Stomach smooth muscle (tissue), 2 donors: ENCODE results near the gene LRIG1.

Experiments
- H3K27ac ChIP-seq: one replicate; pipeline ENCODE4 v1.7.0; 2013; ENCODE audit warnings: mild to moderate bottlenecking, low read length, inconsistent platforms
- H3K27me3 ChIP-seq, 2 donors: one replicate each; pipeline ENCODE4 v1.7.0; 2013; ENCODE audit warnings: low read length in 2 of 2; ENCODE audit not compliant: insufficient read depth in 2 of 2, control insufficient read depth in 1 of 2
- H3K36me3 ChIP-seq, 2 donors: one replicate each; pipeline ENCODE4 v1.7.0; 2013; ENCODE audit warnings: low read length in 2 of 2; ENCODE audit not compliant: control insufficient read depth in 2 of 2, insufficient read depth in 2 of 2
- H3K4me1 ChIP-seq: one replicate; pipeline ENCODE4 v1.7.0; 2013; ENCODE audit warnings: low read length; ENCODE audit not compliant: control insufficient read depth, insufficient read depth
- H3K4me3 ChIP-seq, 2 donors: one replicate each; pipeline ENCODE4 v1.7.0; 2013; ENCODE audit warnings: low read length in 2 of 2
- H3K9ac ChIP-seq, 2 donors: one replicate each; pipeline ENCODE4 v1.7.0; 2013; ENCODE audit warnings: low read length in 2 of 2, mild to moderate bottlenecking in 1 of 2
- H3K9me3 ChIP-seq, 2 donors: one replicate each; pipeline ENCODE4 v1.7.0; 2013; ENCODE audit warnings: low read length in 2 of 2; ENCODE audit not compliant: control insufficient read depth in 2 of 2
- donor health status: healthy.
- donor health status: Pancreatic carcinoma.

The LRIG1 gene

DNA sequence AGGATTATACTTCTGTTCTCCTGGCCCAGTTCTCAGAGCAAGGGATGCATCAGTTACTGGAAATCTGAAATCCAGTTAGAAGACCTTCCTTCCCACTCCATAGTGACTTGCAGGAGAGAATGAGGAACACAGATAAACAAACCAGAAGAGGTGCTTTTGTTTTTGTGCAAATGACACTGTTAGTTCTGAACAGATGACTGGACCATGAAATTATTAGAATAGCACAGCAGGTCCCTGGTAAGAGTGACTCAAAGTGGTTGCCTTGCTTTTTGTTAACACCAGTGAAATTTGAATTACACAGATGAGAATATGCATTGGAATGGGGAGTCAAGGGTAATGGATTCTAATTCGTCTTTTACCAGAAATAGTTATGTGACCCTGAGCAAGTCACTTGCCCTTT, 30.4 kb upstream of the LRIG1 start:
- Histone ChIP-seq H3K9me3 (no peaks in the 10 kb centered on the region), H3K27me3 (no peaks in the 10 kb centered on the region), H3K9ac (no peak overlapping the region), H3K4me1 (no peaks in the 10 kb centered on the region), H3K4me3 (no peak overlapping the region), H3K27ac (no peak overlapping the region), H3K36me3 (no peaks in the 10 kb centered on the region)

DNA sequence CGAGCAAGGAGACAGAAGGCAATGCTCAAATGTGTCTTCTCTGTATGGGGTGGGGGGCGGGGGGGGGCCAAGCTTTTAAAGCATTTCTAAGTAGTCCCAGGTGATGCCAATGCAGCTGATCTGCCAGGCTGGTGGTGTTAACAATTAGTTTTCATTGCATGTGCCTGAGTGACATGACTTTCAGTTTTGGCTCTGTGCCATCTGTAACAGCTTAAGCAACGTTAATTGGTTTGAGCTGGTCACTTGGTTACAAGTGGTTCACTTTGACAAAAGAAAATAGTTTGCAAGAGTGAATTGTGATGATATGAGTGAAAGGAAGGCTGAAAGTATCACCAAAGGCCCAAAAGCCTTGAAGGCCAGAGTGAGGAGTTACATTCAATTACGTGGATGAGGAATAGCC, 26.4 kb upstream of the LRIG1 start:
- no peak overlapping the region for H3K4me3 ChIP-seq
- H3K4me1 ChIP-seq, result no peaks in the 10 kb centered on the region
- H3K27me3 ChIP-seq, result no peaks in the 10 kb centered on the region
- no peak overlapping the region for H3K27ac ChIP-seq
- H3K36me3 ChIP-seq, result no peaks in the 10 kb centered on the region
- no peak overlapping the region for H3K9ac ChIP-seq
- H3K9me3 ChIP-seq, result no peaks in the 10 kb centered on the region

DNA sequence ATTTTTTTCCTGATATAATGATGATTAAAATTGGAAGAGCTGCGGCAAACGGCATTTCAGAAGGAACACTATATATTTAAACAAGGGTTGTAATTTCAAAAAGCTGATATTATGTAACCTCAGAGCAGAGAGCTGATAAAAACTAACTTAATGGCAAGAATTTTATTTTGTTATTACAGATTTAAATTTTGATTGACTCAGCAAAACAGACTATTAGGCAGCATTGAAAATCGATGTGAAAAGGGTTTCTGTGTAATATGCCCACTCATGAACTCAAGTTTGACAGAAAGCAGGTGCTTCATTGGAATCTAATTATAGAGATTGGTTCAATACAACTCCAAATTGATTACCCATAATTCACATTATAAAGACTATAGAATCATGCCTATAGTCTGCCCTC, 24.9 kb upstream of the LRIG1 start:
- Histone ChIP-seq H3K36me3 (no peaks in the 10 kb centered on the region), H3K9me3 (no peaks in the 10 kb centered on the region), H3K27ac (no peak overlapping the region), H3K9ac (no peak overlapping the region), H3K27me3 (no peaks in the 10 kb centered on the region), H3K4me1 (no peaks in the 10 kb centered on the region), H3K4me3 (no peak overlapping the region)

DNA sequence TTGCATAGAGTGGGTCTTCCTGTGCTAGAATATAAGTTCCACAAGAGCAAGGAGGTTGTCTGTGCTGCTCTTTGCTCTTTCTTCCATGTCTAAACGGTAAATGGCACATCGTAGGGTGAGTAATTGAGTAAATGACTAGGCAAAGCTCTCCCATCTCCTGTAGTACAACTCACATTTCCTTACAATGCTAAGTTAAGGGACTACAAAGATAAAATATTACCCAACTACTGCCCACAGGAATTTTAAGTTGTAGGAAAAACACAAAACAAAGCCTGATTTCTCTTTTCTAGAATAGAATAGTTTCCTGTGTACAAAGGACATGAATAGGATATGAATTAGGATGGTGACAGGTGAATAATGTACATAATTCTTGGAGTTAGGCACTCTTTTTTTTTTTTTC, 19.9 kb upstream of the LRIG1 start:
- no peaks in the 10 kb centered on the region for H3K36me3 ChIP-seq

DNA sequence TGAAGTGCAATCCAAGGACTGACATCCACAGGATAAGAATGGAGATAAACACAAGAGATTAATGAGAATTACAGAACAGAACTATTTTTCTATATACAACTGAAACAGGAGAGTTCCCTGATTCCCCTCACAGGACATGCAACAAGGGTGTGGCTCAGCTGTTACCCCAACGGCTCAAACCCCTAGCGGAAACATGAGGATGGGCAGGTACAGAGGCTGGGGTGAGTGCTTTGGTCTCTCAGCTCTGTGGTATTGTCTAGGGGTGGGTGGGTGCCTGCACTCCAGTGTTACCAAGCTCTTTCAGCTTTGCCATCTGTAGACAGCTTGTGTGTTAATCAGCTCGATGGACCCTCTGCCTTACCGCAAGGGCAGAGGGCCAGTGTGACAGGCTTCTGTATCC, 17.8 kb upstream of the LRIG1 start:
- Histone ChIP-seq H3K4me1 (no peaks in the 10 kb centered on the region), H3K9ac (no peak overlapping the region), H3K4me3 (no peak overlapping the region), H3K9me3 (no peaks in the 10 kb centered on the region), H3K36me3 (no peaks in the 10 kb centered on the region), H3K27me3 (no peaks in the 10 kb centered on the region), H3K27ac (no peak overlapping the region)

More for the DNA sequence above, 19.9 kb upstream of the LRIG1 start:
- Histone ChIP-seq H3K27me3 (no peaks in the 10 kb centered on the region), H3K27ac (no peak overlapping the region), H3K9me3 (no peaks in the 10 kb centered on the region), H3K9ac (no peak overlapping the region), H3K4me1 (no peaks in the 10 kb centered on the region), H3K4me3 (no peak overlapping the region)

DNA sequence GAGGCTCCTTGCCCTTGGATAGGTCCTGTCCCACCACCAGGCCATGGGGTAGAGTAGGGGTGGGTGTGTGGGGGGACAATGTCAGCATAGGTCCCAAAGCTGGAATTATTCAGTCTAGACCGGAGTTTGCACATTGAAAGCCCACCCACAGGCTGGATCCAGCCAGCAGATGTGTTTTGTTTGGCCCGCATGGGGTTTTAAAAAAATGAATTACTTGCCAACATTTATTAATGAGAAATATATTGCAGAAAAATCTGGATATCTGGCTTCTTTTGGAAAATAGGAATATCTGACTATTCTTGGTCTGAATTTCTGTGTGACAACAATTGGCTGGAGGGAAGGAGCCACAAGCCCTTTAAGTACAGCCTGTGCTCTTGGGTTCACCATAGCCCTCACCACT, 17.3 kb upstream of the LRIG1 start:
- Histone ChIP-seq H3K9ac (no peak overlapping the region), H3K4me1 (no peaks in the 10 kb centered on the region), H3K27me3 (no peaks in the 10 kb centered on the region), H3K9me3 (no peaks in the 10 kb centered on the region), H3K27ac (no peak overlapping the region), H3K36me3 (no peaks in the 10 kb centered on the region), H3K4me3 (no peak overlapping the region)

DNA sequence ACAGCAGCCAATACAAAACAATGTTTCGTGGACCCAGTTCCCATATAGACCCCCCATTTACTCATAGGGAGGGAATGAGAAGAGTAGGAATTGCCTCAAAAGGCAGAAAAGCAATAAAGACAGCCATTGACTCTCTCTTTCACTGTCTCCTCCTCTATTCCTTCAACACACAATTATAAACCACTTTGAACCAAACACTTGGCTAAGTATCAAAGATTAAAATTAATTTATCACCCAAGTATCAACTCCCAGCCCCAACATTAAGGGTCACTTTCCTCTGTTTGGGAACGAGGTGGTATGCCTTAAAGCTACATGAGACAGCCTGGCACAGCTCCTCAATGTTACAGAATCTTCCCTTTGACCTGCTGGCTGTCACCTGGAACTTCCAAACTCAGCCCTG, 16.4 kb upstream of the LRIG1 start:
- Histone ChIP-seq H3K27ac (no peak overlapping the region), H3K36me3 (no peaks in the 10 kb centered on the region), H3K27me3 (no peaks in the 10 kb centered on the region), H3K4me3 (no peak overlapping the region), H3K9ac (no peak overlapping the region), H3K9me3 (no peaks in the 10 kb centered on the region), H3K4me1 (no peaks in the 10 kb centered on the region)

DNA sequence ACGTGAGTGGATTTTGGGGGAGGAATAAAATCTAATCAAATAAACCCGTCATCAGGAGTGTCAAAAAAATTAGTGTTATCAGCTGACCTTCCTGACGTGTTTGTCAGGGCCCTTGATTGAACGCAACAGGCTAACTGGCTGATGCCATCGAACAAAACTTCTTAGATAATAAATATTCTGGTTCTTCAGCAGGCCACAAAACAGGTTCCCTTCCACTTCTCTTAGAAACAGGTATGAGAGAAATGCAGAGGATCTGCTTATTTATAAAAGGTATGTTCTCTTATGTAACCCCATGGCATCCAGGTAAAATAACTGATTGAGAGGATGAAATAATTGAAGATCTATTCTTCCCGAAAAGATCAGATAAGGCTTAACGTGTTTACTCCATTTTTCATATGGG, 7.6 kb upstream of the LRIG1 start:
- no peaks in the 10 kb centered on the region for H3K9me3 ChIP-seq
- no peak overlapping the region for H3K27ac ChIP-seq
- peaks cover 9% of the 10 kb centered on the region for H3K4me1 ChIP-seq
- no peak overlapping the region for H3K9ac ChIP-seq
- no peaks in the 10 kb centered on the region for H3K27me3 ChIP-seq
- H3K4me3 ChIP-seq, result no peak overlapping the region
- H3K36me3 ChIP-seq, result no peaks in the 10 kb centered on the region

DNA sequence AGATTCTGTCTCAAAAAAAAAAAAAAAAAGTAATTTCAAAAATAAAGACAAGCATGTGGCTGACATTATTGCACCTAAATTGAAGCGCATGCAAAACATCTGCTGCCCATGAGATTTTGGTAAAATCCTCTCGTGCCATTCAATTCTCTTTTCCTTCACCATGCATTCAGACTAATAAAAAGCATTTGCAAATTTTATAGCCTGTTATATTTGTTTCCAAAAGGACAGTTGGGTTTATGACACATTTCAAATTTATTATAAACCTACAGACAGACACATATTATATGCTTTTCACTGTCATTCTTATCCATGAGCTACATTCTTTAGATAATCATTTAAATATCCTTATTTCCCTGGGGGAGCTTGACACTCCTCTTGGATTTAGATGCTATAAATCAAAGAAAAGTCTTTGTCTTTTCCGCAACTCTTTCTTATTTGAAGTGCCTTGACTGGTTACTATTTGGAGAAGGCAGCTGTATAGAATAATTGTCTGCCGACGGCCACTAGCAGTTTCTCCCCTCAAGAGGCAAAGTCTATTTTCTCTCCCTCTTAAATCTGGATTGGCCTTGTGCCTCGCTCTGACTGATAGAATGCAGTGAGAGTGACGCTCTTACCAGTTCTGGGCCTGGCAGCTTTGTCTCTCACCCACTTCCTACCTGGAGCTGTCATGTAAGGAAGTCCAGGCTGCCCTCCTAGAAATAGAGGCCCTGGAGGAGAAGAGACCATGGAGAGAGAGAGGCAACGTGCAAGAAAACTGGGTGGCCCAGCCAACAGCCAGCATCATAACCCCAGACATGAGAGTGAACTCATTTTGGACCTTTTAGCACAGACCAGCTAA, 6.8 kb upstream of the LRIG1 start:
- Histone ChIP-seq H3K9me3 (no peaks in the 10 kb centered on the region), H3K4me1 (peaks cover 12% of the 10 kb centered on the region), H3K27me3 (no peaks in the 10 kb centered on the region), H3K36me3 (no peaks in the 10 kb centered on the region), H3K4me3 (no peak overlapping the region), H3K27ac (no peak overlapping the region), H3K9ac (no peak overlapping the region)

DNA sequence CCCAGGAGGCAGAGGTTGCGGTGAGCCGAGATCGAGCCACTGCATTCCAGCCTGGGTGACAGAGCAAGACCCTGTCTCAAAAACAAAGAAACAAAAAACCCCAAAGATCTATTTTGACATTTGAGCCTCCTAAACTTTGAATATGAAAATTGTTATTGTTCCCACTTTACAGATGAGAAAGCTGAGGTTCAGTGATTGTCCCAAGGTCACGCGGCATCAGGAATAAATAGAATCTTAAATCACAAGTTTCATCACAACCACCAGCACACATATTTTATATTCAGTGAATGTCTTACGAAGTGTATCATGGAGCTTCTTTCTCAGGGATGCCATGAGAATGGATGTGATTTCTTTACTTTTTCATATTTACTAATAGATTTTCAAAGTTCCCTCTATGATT, 5.3 kb upstream of the LRIG1 start:
- H3K27ac ChIP-seq, result no peak overlapping the region
- H3K27me3 ChIP-seq, result no peaks in the 10 kb centered on the region
- no peak overlapping the region for H3K4me3 ChIP-seq
- H3K4me1 ChIP-seq, result peaks cover 20% of the 10 kb centered on the region
- H3K36me3 ChIP-seq, result no peaks in the 10 kb centered on the region
- no peak overlapping the region for H3K9ac ChIP-seq
- H3K9me3 ChIP-seq, result no peaks in the 10 kb centered on the region

DNA sequence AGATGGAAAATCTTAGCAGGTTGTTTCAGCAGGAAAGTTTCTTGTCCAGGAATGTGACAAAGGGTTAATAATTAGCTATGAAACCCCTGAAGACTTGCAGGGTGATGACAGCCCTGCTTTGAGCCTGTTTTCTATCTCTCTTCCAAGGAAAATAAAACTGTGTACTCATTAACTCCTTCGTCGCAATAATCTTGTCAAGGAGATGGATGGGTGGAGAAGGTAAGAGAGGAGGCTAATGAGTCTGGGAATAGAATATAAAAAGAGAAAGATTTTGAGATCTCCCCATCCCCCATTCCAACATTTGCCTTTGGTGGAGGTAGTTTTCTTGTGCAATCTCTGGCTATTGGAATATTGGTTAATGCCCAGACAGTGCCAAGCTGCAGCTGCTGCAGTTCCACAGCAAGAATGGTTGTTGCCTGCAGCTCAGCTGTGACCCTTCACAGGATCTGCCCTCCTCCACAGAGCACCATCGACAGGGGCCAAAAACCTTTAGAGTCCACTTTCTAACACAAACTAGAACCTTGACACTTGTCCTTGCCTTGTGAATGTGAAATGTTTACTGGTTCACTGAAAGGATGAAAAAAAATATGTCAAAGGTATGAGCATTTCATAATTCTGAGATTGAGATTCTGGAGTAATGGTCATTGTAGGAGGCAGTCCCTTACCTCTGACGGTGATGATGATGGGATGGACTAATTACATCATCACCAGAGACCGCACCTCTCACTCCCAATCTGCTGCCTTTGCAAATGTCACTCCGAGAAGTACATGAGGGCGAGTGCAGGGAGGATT, 4.2 kb upstream of the LRIG1 start:
- no peaks in the 10 kb centered on the region for H3K36me3 ChIP-seq
- H3K4me1 ChIP-seq, result peaks cover 20% of the 10 kb centered on the region
- H3K27ac ChIP-seq, result peak overlapping the region; percentile 19
- H3K9me3 ChIP-seq, result no peaks in the 10 kb centered on the region
- H3K27me3 ChIP-seq, result no peaks in the 10 kb centered on the region
- H3K4me3 ChIP-seq, result no peak overlapping the region
- H3K9ac ChIP-seq, result no peak overlapping the region
